Stimulated activated CD4-positive, alpha-beta T cell treated with anti-CD3 and anti-CD28 coated beads, Interleukin-15, amount 100 ng/mL, for 1 hour (primary cell): ENCODE measurements around the gene ACAP2.
"Not testable (repeated sequence)": the region's sequence is repeated elsewhere in the genome, so short reads cannot be mapped to it uniquely, and the experiment has no call there.

Experiments used
- DNase-seq, 2 donors: peaks; one replicate each; pipeline ENCODE4 v3.0.0-alpha.2; 2020; ENCODE audit warnings: low read depth in 1 of 2, low spot score in 1 of 2

The ACAP2 gene

GRCh38 chr3:195291121-195291520 lies 151.7 kb downstream of the ACAP2 start:
- DNase-seq: no peak

- DNase-seq: not testable (repeated sequence)
Measured at GRCh38 chr3:195290643-195291042, 152.2 kb downstream of the ACAP2 start.

- no peak for DNase-seq
Measured at GRCh38 chr3:195286115-195286872, 156.5 kb downstream of the ACAP2 start.

GRCh38 chr3:195285372-195285771 lies 157.4 kb downstream of the ACAP2 start:
- DNase-seq: no peak

GRCh38 chr3:195284842-195285241 lies 158.0 kb downstream of the ACAP2 start:
- no peak for DNase-seq

- DNase-seq: no peak
Measured at GRCh38 chr3:195282961-195283360, 159.9 kb downstream of the ACAP2 start.

- DNase-seq: no peak
Measured at GRCh38 chr3:195274259-195274966, 168.4 kb downstream of the ACAP2 start.

- peak; percentile 79 to 87 for DNase-seq
Measured at GRCh38 chr3:195271410-195272243, 171.2 kb downstream of the ACAP2 start.

- DNase-seq: peak; percentile 83 to 90
Measured at GRCh38 chr3:195270817-195271409, 171.9 kb downstream of the ACAP2 start, which contains the start of gene XXYLT1. XXYLT1 (minus strand) TSS chr3:195271159; CDS start chr3:195271058, 101 bp downstream.

GRCh38 chr3:195270079-195270816 lies 172.6 kb downstream of the ACAP2 start:
- no peak for DNase-seq

GRCh38 chr3:195269375-195270078 lies 173.3 kb downstream of the ACAP2 start:
- no peak for DNase-seq

- DNase-seq: no peak
Measured at GRCh38 chr3:195268576-195269309, 174.1 kb downstream of the ACAP2 start.

- no peak for DNase-seq
Measured at GRCh38 chr3:195267096-195267495, 175.7 kb downstream of the ACAP2 start.

GRCh38 chr3:195266428-195266827 lies 176.4 kb downstream of the ACAP2 start:
- DNase-seq: no peak

GRCh38 chr3:195265363-195265976 lies 177.3 kb downstream of the ACAP2 start:
- no peak for DNase-seq

GRCh38 chr3:195263925-195264600 lies 178.8 kb downstream of the ACAP2 start:
- no peak for DNase-seq

- DNase-seq: no peak
Measured at GRCh38 chr3:195263193-195263924, 179.5 kb downstream of the ACAP2 start.
